GM19397 (cell line): Measurements from ENCODE around the gene SUPT3H.

ENCODE experiments used
- ATAC-seq: cut with Tn5 transposase; IDR thresholded peaks from one replicate; pipeline ENCODE4 v1.9.1; 2021; ENCODE audit warnings: mild to moderate bottlenecking, moderate library complexity; ENCODE audit not compliant: unreplicated experiment

Gene SUPT3H

GRCh38 chr6:45394586-45395095, 16.9 kb upstream of the SUPT3H start:
- no peak for ATAC-seq

DNA sequence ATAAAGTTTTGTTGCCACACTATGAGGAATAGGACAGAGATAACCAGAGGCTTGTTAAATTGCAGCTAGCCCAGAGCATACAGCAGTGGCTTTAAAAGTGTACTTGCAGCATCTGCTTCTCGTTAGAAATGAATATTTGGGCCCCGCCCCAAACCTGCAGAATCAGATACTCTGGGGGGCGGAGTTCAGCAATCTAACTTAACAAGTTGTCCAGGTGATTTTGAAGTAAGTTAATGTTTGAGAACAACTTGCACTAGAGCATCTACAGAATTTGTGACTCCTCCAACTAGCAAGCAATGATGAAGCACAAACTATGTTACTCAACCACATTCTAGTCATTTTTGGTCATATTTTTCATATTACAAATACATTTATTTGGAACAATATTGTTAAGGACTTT, 10.6 kb upstream of the SUPT3H start:
- no peak for ATAC-seq

DNA sequence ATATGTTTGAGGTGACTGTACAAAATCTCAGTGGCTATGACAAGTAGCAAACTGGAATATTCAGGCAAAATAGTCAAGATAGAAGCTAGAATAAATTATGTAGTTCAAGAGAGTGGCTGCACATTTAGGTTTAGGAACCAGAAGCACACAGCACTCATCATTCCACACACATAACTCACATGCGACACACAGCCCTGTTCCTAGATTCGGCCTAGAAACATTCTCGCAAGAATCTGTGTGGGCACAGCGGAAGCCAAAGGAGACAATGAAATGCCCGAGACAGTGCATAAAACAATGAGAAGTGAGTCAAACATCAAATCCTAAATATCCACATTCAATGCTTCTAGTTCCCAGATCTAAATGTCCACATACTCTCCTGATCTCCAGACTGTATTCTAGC, 9.5 kb upstream of the SUPT3H start:
- no peak for ATAC-seq

- ATAC-seq = no peak
Observed at GRCh38 chr6:45386501-45386900, 8.8 kb upstream of the SUPT3H start.

- no peak for ATAC-seq
Observed at GRCh38 chr6:45382391-45382790, 4.7 kb upstream of the SUPT3H start.

- ATAC-seq = peak; percentile 25
Observed at GRCh38 chr6:45378334-45378926, 696 bp upstream of the SUPT3H start.

DNA sequence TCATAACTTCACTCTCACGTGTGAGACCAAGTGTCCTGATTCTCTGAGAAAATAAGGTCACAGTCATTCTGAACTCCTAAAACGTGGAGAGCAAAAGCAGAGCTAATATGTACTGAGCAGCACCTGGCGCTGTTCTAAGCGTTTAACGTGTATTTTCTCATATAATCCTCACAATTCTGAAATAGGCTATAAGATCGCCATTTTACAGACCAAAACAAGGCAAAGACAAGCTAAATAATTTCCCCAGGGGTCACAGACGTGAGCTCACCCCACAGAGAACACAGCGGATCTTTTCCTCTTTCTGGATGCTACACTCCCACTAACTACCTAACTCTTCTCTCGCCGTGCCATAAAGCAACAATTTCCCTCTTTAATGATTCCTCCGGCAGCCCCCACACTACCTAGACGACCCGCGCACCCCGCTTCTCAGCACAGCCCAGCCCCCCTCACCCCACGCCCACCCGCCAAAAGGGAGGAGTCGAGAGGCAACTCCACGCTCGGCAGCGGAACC, 636 bp downstream of the SUPT3H start:
- peak; percentile 1 for ATAC-seq

GRCh38 chr6:45376310-45377042, 1.3 kb downstream of the SUPT3H start:
- ATAC-seq = no peak

DNA sequence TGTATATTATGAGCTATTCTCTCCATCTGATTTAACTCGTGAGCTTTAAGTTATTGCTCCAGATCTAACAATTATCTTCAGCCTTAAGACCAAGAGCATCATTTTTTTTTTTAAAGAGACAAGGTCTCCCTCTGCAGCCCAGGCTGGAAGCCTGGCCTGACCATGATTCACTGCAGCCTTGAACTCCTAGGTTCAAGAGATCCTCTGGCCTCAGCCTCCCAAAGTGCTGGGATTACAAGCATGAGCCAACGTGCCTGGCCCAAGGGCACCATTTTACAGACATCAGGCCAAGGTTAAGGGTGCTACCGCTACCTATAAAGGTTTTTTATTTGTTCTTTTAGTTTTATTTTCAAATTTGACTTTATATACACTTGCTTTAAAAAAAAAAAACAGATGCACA, 2.3 kb downstream of the SUPT3H start:
- no peak for ATAC-seq

DNA sequence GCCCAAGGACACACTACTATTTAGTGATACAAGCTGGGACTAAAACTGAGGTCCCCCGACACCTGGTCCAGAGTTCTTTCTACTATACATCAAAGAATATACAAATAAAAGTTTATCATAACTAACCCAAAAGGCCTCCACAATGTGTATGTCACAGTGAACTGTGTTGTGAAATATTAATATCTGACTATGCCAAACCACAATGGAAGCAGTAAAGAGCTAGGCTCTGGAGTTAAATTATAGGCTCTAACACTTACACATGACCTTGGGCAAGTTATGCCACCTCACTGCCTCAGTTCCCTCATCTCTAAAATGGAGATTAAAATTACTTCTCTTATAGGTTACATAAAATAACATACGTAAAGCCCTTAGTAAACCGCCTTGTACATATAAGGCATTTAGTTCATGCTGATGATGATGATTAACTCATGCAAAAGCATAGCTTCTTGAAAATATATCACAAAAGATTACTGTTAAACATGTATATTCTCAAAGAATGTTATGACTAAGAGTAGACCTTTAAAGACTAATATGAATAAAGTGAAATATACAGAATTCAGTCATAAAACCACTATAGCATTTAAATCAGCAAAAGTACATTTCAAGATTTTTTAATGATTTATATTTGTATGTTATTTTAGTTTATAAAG, 5.7 kb downstream of the SUPT3H start:
- ATAC-seq = no peak

GRCh38 chr6:45369870-45370269, 7.9 kb downstream of the SUPT3H start:
- no peak for ATAC-seq

- no peak for ATAC-seq
Observed at GRCh38 chr6:45367999-45368398, 9.7 kb downstream of the SUPT3H start.

GRCh38 chr6:45366534-45366933, 11.2 kb downstream of the SUPT3H start:
- no peak for ATAC-seq

DNA sequence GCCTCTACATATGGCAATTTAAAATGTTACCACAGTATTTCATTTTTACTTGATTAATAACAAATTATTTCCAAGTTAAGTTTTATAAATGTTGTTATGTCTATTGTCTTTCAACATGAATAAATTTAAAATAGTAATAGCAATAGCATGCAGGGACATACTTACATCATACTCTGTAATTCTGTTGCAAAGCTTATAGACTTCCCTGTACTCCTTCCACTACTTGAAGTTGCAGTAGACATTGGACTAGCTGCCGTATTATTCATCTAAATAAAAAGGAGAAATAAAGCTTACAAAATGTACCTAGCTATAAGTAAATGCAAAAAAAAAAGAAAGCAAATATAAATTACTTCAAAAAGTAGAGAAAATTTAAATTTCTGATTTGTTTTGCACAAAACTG, 12.7 kb downstream of the SUPT3H start:
- no peak for ATAC-seq

DNA sequence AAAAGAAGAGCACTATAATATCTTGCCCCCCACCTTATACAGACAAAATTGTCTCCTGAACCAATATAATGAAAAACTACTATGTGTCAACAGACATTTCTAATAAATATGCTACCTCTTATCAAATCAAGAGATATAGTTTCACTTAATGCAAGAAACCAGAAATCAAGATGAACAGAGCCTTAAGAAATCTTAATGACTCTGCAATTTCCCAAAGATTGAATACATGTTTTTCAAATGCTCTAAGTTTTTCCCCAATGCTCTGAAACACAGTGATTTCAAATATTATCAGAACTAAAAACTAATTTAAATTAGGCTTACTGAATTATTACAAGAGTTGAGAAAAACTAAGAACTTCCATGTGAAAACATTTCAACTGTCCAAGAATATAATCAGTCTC, 13.3 kb downstream of the SUPT3H start:
- no peak for ATAC-seq

GRCh38 chr6:45353654-45354053, 24.1 kb downstream of the SUPT3H start:
- ATAC-seq = no peak

GRCh38 chr6:45351667-45352066, 26.1 kb downstream of the SUPT3H start:
- ATAC-seq = no peak

- ATAC-seq = no peak
Observed at GRCh38 chr6:45351076-45351475, 26.7 kb downstream of the SUPT3H start.

DNA sequence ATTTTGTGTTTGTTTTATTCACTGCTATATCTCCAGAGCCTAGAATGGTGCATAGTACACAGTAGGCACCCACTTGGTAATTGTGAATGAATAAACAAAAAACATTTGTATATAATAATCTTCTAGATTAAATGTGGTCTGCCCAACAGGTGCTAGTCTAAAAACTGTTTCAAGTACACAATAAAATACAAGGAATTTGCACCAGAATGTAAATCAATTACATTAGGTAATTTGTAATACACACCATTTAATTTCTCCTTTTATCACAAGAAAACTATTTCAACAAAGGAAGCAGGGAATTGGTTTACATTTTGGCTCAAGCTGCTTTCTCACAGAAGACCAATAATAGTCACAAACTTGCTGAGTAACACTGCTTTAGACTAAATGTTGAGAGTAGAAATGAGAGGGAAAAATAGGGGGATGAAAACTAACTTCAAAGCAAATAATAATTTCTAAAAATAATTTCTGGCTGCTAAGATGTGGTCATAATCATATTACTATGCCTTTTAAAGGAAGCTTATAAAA, 27.5 kb downstream of the SUPT3H start:
- ATAC-seq = no peak

- no peak for ATAC-seq
Observed at GRCh38 chr6:45344900-45345299, 32.8 kb downstream of the SUPT3H start.

DNA sequence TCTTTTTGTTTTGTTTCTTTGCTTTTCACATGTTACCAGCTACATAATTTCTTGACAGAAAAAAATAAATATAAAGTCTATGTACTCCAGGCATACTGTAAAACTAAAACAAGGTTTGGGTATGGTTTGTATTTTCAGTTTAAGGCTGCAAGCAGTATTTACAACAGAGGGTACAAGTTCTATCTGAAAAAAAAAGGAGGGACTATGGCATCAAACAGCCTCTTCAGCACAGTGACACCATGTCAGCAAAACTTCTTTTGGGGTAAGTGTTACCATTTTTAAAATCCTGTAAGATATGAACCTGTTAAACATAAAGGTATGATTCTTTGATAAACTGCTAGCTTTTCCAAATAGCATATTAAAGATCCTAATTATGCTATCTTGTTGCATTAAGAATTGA, 49.2 kb downstream of the SUPT3H start:
- ATAC-seq = no peak
